Measurements from ENCODE around the gene WDR64. TPM values are rescaled to one million over a fixed set of nuclear protein-coding genes. Genes with fewer than 3 reads are reported as not detected.

The WDR64 gene
- total and polyA plus RNA-seq, 3 experiments from 2014 or later = 0.48 TPM; not detected in 2

- ChIA-PET POLR2A (interaction anchor here (0.6 kb wide), 1 partner anchor 100 kb away, joined by 3 read pairs; no protein-coding TSS in a partner anchor), CTCF (no interaction called here)
- H3K27ac ChIP-seq (ENCODE audit: low read depth, low read length) = no peak overlapping the region
- H3K36me3 Mint-ChIP-seq = peaks cover 5 to 28% (median 9%) of the 10 kb centered on the region in 3 donors
- H3K36me3 ChIP-seq (ENCODE audit: insufficient read depth, low read length) = no peaks in the 10 kb centered on the region
- H3K4me3 Mint-ChIP-seq = no peak overlapping the region
- peaks cover 2 to 7% (median 3%) of the 10 kb centered on the region in 3 donors for H3K4me1 Mint-ChIP-seq
- no peak for DNase-seq
- H3K27ac Mint-ChIP-seq = no peak overlapping the region
- no peaks in the 10 kb centered on the region for H3K27me3 ChIP-seq (ENCODE audit: insufficient read depth, low read length, poor library complexity, severe bottlenecking)
- H3K9me3 Mint-ChIP-seq = no peaks in the 10 kb centered on the region
- H3K4me1 ChIP-seq (ENCODE audit: insufficient read depth, low read length) = peaks cover 4% of the 10 kb centered on the region
- no peaks in the 10 kb centered on the region for H3K9me3 ChIP-seq (ENCODE audit: low read length)
- H3K4me3 ChIP-seq (ENCODE audit: low read length) = no peak overlapping the region
- peaks cover 5 to 26% of the 10 kb centered on the region in 2 donors for H3K27me3 Mint-ChIP-seq
Observed at GRCh38 chr1:241682921-241683320, 30.8 kb downstream of the WDR64 start.

GRCh38 chr1:241684108-241684507, 32.0 kb downstream of the WDR64 start:
- Mint-ChIP-seq H3K4me3 (no peak overlapping the region), H3K27ac (no peak overlapping the region), H3K4me1 (peaks cover 0 to under 1% (median 0%) of the 10 kb centered on the region in 3 donors), H3K36me3 (peaks cover 5 to 28% (median 9%) of the 10 kb centered on the region in 3 donors), H3K27me3 (peaks cover 11 to 26% of the 10 kb centered on the region in 2 donors), H3K9me3 (no peaks in the 10 kb centered on the region)
- Histone ChIP-seq H3K27me3 (ENCODE audit: insufficient read depth, low read length, poor library complexity, severe bottlenecking) (no peaks in the 10 kb centered on the region), H3K9me3 (ENCODE audit: low read length) (no peaks in the 10 kb centered on the region), H3K4me3 (ENCODE audit: low read length) (no peak overlapping the region), H3K27ac (ENCODE audit: low read depth, low read length) (no peak overlapping the region), H3K36me3 (ENCODE audit: insufficient read depth, low read length) (no peaks in the 10 kb centered on the region), H3K4me1 (ENCODE audit: insufficient read depth, low read length) (no peaks in the 10 kb centered on the region)
- DNase-seq = no peak
- CTCF ChIA-PET = no interaction called here
- POLR2A ChIA-PET = no interaction called here

GRCh38 chr1:241688940-241689368, 36.9 kb downstream of the WDR64 start:
- ChIA-PET CTCF (no interaction called here), POLR2A (no interaction called here)
- no peaks in the 10 kb centered on the region for H3K36me3 ChIP-seq (ENCODE audit: insufficient read depth, low read length)
- H3K27ac ChIP-seq (ENCODE audit: low read depth, low read length) = no peak overlapping the region
- no peak overlapping the region for H3K4me3 ChIP-seq (ENCODE audit: low read length)
- no peaks in the 10 kb centered on the region for H3K9me3 ChIP-seq (ENCODE audit: low read length)
- H3K9me3 Mint-ChIP-seq = no peaks in the 10 kb centered on the region
- H3K27me3 ChIP-seq (ENCODE audit: insufficient read depth, low read length, poor library complexity, severe bottlenecking) = no peaks in the 10 kb centered on the region
- H3K27me3 Mint-ChIP-seq = peaks cover 8 to 10% of the 10 kb centered on the region in 2 donors
- H3K4me1 Mint-ChIP-seq = peaks cover 2 to 7% (median 7%) of the 10 kb centered on the region in 3 donors
- no peak for DNase-seq
- no peaks in the 10 kb centered on the region for H3K4me1 ChIP-seq (ENCODE audit: insufficient read depth, low read length)
- H3K36me3 Mint-ChIP-seq = peaks cover 0 to 14% (median 1%) of the 10 kb centered on the region in 3 donors
- H3K27ac Mint-ChIP-seq = no peak overlapping the region
- H3K4me3 Mint-ChIP-seq = no peak overlapping the region

DNA sequence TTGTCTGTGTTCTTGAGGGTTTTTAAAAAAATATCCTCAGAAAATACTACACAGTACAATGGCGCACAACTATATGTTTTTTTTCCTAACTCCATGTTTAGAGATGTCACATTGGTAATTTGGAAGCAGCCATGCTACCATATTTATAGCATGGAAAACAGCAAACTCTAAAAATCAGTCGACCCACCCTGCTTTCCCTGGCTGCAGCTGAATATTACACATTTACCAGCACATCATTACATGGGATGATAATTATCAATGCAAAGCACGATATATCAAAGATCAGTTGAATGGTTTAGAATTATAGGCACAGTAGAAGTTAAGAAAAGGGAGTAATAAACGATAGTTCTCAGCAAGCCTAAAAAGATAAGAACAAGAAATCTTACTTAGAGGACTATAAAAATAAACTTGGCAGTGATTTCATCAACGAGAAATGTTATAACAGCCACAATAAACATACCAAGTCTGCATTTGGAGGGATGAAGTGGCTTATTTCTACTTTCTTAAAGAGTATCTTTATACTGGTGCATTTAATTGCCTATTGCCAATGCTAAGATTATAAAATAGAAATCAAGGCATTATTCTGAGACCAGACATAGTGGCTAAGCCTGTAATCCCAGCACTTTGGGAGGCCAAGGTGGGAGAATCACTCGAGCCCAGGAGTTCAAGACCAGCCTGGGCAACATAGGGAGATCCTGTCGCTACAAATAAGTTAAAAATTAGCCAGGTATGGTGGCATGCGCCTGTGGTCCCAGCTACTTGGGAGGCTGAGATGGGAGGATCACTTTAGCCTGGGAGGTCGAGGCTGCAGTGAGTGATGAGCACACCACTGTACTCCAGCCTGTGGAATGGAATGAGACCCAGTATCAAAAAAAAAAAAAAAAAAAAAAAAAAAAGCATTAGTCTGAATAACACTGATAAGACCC, 43.4 kb downstream of the WDR64 start:
- CTCF ChIA-PET = no interaction called here
- no peaks in the 10 kb centered on the region for H3K4me1 ChIP-seq (ENCODE audit: insufficient read depth, low read length)
- Mint-ChIP-seq H3K4me1 (no peaks in the 10 kb centered on the region), H3K27me3 (peaks cover 0 to 4% of the 10 kb centered on the region in 2 donors), H3K36me3 (no peaks in the 10 kb centered on the region), H3K4me3 (no peak overlapping the region), H3K27ac (no peak overlapping the region), H3K9me3 (no peaks in the 10 kb centered on the region)
- POLR2A ChIA-PET = interaction anchor here (1.0 kb wide), 1 partner anchor 11 kb away, joined by 3 read pairs; no protein-coding TSS in a partner anchor
- peak overlapping the region; percentile 66 for H3K27ac ChIP-seq (ENCODE audit: low read depth, low read length)
- H3K27me3 ChIP-seq (ENCODE audit: insufficient read depth, low read length, poor library complexity, severe bottlenecking) = no peaks in the 10 kb centered on the region
- no peaks in the 10 kb centered on the region for H3K36me3 ChIP-seq (ENCODE audit: insufficient read depth, low read length)
- H3K4me3 ChIP-seq (ENCODE audit: low read length) = no peak overlapping the region
- H3K9me3 ChIP-seq (ENCODE audit: low read length) = no peaks in the 10 kb centered on the region
- DNase-seq = no peak

GRCh38 chr1:241696172-241696814, 44.2 kb downstream of the WDR64 start:
- Mint-ChIP-seq H3K9me3 (no peaks in the 10 kb centered on the region), H3K36me3 (no peaks in the 10 kb centered on the region), H3K27ac (no peak overlapping the region), H3K4me1 (peaks cover 0 to 1% (median 0%) of the 10 kb centered on the region in 3 donors), H3K27me3 (peaks cover 0 to 4% of the 10 kb centered on the region in 2 donors), H3K4me3 (no peak overlapping the region)
- H3K4me3 ChIP-seq (ENCODE audit: low read length) = no peak overlapping the region
- POLR2A ChIA-PET = no interaction called here
- no peak for DNase-seq
- peak overlapping the region; percentile 66 for H3K27ac ChIP-seq (ENCODE audit: low read depth, low read length)
- H3K4me1 ChIP-seq (ENCODE audit: insufficient read depth, low read length) = no peaks in the 10 kb centered on the region
- no peaks in the 10 kb centered on the region for H3K27me3 ChIP-seq (ENCODE audit: insufficient read depth, low read length, poor library complexity, severe bottlenecking)
- CTCF ChIA-PET = no interaction called here
- H3K9me3 ChIP-seq (ENCODE audit: low read length) = no peaks in the 10 kb centered on the region
- H3K36me3 ChIP-seq (ENCODE audit: insufficient read depth, low read length) = no peaks in the 10 kb centered on the region

- Histone ChIP-seq H3K4me3 (ENCODE audit: low read length) (no peak overlapping the region), H3K9me3 (ENCODE audit: low read length) (no peaks in the 10 kb centered on the region), H3K4me1 (ENCODE audit: insufficient read depth, low read length) (no peaks in the 10 kb centered on the region), H3K27me3 (ENCODE audit: insufficient read depth, low read length, poor library complexity, severe bottlenecking) (no peaks in the 10 kb centered on the region), H3K36me3 (ENCODE audit: insufficient read depth, low read length) (no peaks in the 10 kb centered on the region), H3K27ac (ENCODE audit: low read depth, low read length) (peak overlapping the region; percentile 66)
- no peak for DNase-seq
- Mint-ChIP-seq H3K9me3 (no peaks in the 10 kb centered on the region), H3K27ac (no peak overlapping the region), H3K4me3 (no peak overlapping the region), H3K4me1 (peaks cover 0 to 4% (median 0%) of the 10 kb centered on the region in 3 donors), H3K36me3 (no peaks in the 10 kb centered on the region), H3K27me3 (peaks cover 0 to 3% of the 10 kb centered on the region in 2 donors)
- ChIA-PET POLR2A (no interaction called here), CTCF (no interaction called here)
Observed at GRCh38 chr1:241696815-241697639, 44.9 kb downstream of the WDR64 start.

DNA sequence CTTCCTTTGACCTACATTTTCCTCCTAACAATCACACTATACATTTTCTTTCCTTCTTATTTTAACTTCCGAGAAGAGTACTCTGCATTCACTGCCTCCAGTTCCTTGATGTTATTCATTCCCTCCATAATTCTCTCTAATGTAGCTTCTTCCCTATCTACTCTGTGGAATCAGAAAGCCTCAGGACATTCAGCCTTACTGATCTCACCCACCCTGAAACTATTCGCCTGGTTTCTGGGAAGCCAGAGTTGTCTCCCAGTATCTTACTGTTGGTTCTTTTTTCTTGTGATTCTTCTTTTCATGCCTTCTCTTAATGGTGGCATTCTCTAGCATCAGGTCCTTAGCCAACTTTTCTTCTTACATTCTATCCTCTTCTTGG, 45.5 kb downstream of the WDR64 start:
- no peak overlapping the region for H3K27ac Mint-ChIP-seq
- no peaks in the 10 kb centered on the region for H3K27me3 ChIP-seq (ENCODE audit: insufficient read depth, low read length, poor library complexity, severe bottlenecking)
- no peaks in the 10 kb centered on the region for H3K4me1 ChIP-seq (ENCODE audit: insufficient read depth, low read length)
- ChIA-PET CTCF (interaction anchor here (0.6 kb wide), 1 partner anchor 24 kb away, joined by 4 read pairs; no protein-coding TSS in a partner anchor), POLR2A (no interaction called here)
- H3K9me3 Mint-ChIP-seq = no peaks in the 10 kb centered on the region
- H3K36me3 ChIP-seq (ENCODE audit: insufficient read depth, low read length) = no peaks in the 10 kb centered on the region
- DNase-seq = no peak
- peaks cover 0 to 4% (median 0%) of the 10 kb centered on the region in 3 donors for H3K4me1 Mint-ChIP-seq
- H3K27ac ChIP-seq (ENCODE audit: low read depth, low read length) = peak overlapping the region; percentile 66
- no peaks in the 10 kb centered on the region for H3K9me3 ChIP-seq (ENCODE audit: low read length)
- no peak overlapping the region for H3K4me3 Mint-ChIP-seq
- H3K4me3 ChIP-seq (ENCODE audit: low read length) = no peak overlapping the region
- peaks cover 0 to 3% of the 10 kb centered on the region in 2 donors for H3K27me3 Mint-ChIP-seq
- H3K36me3 Mint-ChIP-seq = no peaks in the 10 kb centered on the region

Measured in CD8-positive, alpha-beta memory T cell (primary cell).